NCI-H524 (cell line): ENCODE measurements around the gene MTNR1A.

ENCODE experiments used
- DNase-seq, 2 experiments: peaks; one replicate each; lab custom pipeline; 2025; lab: John Stamatoyannopoulos, UW

MTNR1A gene

GRCh38 chr4:186486172-186486571 lies 69.2 kb downstream of the MTNR1A start:
- DNase-seq = no peak

DNA sequence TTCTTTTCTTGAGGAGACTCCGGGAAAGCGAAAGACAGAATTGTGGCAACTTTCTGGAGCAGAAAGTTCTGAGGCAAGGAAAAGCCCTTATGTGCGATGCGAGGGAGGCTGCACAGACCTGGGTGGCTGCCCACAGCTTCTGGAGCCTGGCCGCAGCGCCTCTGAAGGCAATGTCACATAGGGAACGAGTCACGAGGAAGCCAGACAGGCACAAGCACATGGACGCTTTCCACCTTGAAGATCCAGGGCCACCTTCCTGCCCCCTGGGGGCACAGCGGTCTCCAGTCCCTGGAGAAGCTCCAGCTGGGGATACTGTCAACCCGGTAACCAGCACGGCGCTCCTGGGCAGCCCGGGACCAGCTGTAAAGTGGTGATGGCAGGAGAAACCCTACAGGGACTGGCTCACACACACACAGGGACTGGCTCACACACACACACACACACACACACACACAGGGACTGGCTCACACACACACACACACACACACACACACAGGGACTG lies 69.8 kb downstream of the MTNR1A start:
- DNase-seq = peak in 1 of 2 experiments; percentile 26

DNA sequence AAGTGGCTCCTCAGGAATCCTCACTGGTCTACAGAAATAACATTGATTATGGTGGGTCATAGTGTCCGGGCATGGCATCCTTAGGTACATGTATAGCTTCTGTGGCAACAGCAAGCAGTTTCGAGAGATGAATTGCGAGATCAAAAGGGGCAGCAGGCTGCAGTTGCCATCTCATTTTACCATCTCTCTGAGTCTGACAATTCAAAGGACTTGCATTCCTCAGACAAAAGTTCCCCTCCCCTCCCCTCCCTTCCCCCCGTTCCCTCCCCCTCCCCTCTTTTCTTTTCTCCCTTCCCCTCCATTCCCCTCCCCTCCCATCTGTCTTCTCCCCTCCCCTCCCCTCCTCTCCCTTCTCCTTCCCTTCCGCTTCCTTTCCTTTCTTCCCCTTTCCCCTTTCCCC lies 70.2 kb downstream of the MTNR1A start:
- no peak for DNase-seq

GRCh38 chr4:186483656-186484055 lies 71.7 kb downstream of the MTNR1A start:
- DNase-seq = no peak
